D721Med (cell line): ENCODE measurements around the gene GH2.
"Not testable (repeated sequence)": the region's sequence is repeated elsewhere in the genome, so short reads cannot be mapped to it uniquely, and the experiment has no call there.

Source experiments
- DNase-seq: peaks from one replicate; pipeline ENCODE4 v3.0.0; 2011; ENCODE audit warnings: low spot score; ENCODE audit not compliant: insufficient read length
- FAIRE-seq: peaks from 2 replicates; lab custom pipeline; 2011; peaks lifted over from hg19 to GRCh38; lab: Jason Lieb, UNC
- TF ChIP-seq, protein P1 (sequence below): IDR thresholded peaks from 2 replicates; pipeline ENCODE4 v1.5.1; 2012; ENCODE audit warnings: mild to moderate bottlenecking, control low read depth; ENCODE audit not compliant: insufficient read depth; ENCODE audit errors: missing control alignments

GH2 gene

DNA sequence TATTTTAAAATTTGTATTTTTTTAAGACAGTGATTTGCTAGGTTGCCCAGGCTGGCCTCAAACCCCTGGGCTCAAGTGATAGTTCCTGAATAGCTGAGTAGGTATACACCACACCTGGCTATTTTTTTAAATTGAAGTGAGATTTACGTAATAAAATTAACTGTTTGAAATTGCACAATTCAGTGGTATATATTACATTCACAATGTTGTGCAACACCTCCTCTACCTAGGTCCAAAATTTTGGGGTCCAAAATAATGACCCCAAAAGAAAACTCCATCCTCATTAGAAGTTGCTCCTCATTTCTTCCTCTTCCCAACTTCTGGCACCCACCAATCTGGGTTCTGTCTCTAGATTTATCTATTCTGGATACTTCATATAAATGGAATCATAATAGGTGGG is 36.2 kb downstream of the GH2 start:
- FAIRE-seq (no peak), DNase-seq (no peak)
- TF ChIP-seq, protein P1, sequence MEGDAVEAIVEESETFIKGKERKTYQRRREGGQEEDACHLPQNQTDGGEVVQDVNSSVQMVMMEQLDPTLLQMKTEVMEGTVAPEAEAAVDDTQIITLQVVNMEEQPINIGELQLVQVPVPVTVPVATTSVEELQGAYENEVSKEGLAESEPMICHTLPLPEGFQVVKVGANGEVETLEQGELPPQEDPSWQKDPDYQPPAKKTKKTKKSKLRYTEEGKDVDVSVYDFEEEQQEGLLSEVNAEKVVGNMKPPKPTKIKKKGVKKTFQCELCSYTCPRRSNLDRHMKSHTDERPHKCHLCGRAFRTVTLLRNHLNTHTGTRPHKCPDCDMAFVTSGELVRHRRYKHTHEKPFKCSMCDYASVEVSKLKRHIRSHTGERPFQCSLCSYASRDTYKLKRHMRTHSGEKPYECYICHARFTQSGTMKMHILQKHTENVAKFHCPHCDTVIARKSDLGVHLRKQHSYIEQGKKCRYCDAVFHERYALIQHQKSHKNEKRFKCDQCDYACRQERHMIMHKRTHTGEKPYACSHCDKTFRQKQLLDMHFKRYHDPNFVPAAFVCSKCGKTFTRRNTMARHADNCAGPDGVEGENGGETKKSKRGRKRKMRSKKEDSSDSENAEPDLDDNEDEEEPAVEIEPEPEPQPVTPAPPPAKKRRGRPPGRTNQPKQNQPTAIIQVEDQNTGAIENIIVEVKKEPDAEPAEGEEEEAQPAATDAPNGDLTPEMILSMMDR, result no peak

DNA sequence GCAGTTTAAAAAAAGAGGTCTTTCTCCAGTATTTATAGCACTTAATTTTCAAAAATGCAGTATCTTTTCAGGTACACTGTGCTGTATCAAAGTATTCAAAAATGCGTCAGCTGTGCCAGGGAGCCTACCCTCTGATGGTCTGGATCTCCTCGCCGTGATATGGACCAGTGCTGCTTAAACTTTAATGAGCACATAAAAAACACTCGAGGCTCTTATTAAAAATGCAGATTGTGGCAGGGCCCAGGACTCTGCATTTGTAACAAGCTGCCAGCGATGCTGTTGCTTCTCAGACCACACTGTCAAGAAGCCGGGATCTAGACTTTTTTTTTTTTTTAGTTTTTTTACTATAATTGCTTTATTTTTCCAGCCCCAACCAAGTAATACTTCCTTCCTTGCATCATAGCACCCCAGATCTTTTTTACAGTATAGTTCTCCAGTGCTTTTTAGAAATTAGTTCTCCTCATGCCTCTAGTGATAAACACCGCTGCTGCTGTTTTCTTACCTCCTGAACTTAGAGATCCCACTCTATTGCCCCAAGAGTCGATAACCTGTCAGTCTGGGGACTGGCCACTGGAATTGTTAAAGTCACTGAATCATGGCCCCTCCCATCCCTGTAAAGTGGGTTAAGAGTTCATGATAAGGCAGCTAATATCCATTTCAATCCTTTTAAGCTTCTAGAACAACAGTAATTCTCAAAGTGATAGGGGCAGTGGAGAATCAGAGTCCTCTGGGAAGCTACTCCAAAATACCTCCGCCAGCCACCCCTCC is 37.6 kb downstream of the GH2 start:
- TF ChIP-seq, protein P1, result no peak
- FAIRE-seq (no peak), DNase-seq (no peak)

- DNase-seq, FAIRE-seq: not testable (repeated sequence)
These were observed 38.3 kb downstream of the GH2 start for GRCh38 chr17:63843387-63843888.

- DNase-seq, result peak; percentile 54
- TF ChIP-seq, protein P1, result no peak
- FAIRE-seq, result no peak
These were observed 39.0 kb downstream of the GH2 start, which contains the start of gene SMARCD2 for GRCh38 chr17:63842540-63843386. TSS of gene SMARCD2 (minus strand) at chr17:63842685. CDS start at chr17:63842674, 11 bp downstream.

- TF ChIP-seq, protein P1, result no peak
- DNase-seq, result no peak
- FAIRE-seq, result no peak
These were observed 39.6 kb downstream of the GH2 start for GRCh38 chr17:63842173-63842539.

DNA sequence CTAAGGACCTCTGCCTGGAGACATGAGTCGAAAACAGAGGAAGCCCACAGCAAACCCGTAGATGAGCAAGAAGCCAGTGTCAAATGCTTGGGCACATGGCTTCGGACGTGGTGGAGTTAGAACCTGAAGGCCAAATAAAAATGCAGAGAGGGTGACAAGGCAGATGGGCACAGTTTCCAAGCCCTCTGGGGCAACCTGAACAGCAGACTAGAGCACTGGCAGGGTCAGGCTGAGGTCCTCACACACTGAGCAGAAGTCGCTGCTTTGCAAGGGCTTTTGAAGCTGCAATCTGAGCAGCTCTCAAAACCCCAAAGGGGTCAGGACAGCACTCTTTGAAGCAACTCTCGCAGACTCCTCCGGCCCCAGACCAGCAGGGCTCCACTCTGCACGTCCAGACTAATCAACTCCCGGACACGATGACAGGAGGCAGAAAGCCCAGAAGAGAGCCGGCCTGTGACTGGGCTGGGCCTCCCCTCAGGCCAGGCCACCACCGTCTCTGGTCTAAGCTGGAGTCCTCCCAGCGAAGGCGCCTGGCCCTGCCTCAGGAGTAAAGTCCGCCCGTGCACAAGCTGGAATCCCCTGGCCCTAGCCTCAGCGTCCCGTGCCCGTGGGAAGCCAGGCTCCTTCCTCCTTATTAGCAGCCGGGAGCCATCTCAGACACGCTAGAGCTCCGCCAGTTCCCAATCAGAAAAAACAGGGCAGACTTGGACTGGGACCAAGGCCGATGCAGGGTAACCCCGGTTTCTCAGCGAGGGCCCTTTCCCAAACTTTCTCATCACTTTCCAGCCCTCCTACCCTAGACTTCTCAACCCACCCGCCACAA is 40.2 kb downstream of the GH2 start:
- no peak for FAIRE-seq
- no peak for DNase-seq

More for the DNA sequence above, 40.2 kb downstream of the GH2 start:
- TF ChIP-seq, protein P1, result no peak
